ENCODE data around the gene CMTM3. TPM values are rescaled to one million over a fixed set of nuclear protein-coding genes. Genes with fewer than 3 reads are reported as not detected.
"Not testable (repeated sequence)": the region's sequence is repeated elsewhere in the genome, so short reads cannot be mapped to it uniquely, and the experiment has no call there.

The CMTM3 gene
- total RNA-seq, 1 experiment from 2014 or later = 39.2 TPM

DNA sequence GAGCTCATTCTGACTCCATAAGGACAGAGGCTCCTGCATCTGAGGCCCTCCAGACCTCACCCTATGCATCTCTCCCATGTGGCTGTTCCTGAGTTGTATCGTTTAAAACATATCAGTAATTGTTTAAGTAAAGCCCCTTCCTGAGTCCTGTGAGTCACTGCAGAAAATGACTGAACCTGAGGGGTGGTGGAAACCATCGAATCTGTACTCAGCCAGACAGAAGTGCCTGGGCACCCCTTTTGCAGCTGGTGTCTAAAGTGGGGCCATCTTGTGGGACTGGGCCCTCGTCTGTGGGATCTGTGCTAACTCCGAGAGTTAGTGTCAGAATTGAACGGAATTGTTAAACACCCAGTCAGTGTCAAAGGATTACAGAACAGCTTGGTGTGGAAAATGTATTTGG lies 25.4 kb downstream of the CMTM3 start:
- Histone ChIP-seq H2BK5ac (ENCODE audit: insufficient read length, low read length) (no peak overlapping the region), H3K4ac (ENCODE audit: low read depth, low read length) (no peak overlapping the region), H3K14ac (ENCODE audit: insufficient read depth, low read length) (no peak overlapping the region), H3K9me3 (ENCODE audit: control insufficient read depth, low read depth, low read length) (no peaks in the 10 kb centered on the region), H4K91ac (ENCODE audit: insufficient read length, low read depth, low read length) (no peak overlapping the region), H3K27me3 (ENCODE audit: insufficient read depth, low read length) (no peaks in the 10 kb centered on the region), H3K23ac (ENCODE audit: insufficient read length, low read depth, low read length) (no peak overlapping the region), H2BK12ac (ENCODE audit: insufficient read length, low read depth, low read length) (no peak overlapping the region), H4K5ac (ENCODE audit: insufficient read length, low read depth, low read length) (no peak overlapping the region), H3K79me1 (ENCODE audit: insufficient read depth, low read depth, low read length, poor library complexity, severe bottlenecking) (no peaks in the 10 kb centered on the region), H3K4me1 (ENCODE audit: insufficient read depth, low read length) (no peaks in the 10 kb centered on the region), H3K9ac (ENCODE audit: extremely low read depth, insufficient read length, low read length) (no peak overlapping the region), H2BK20ac (ENCODE audit: low read depth, low read length, poor library complexity, severe bottlenecking) (no peak overlapping the region), H3K18ac (ENCODE audit: insufficient read length, low read depth, low read length) (no peak overlapping the region), H2BK120ac (ENCODE audit: low read depth, low read length, poor library complexity, severe bottlenecking) (no peak overlapping the region), H2AFZ (ENCODE audit: low read length) (no peak overlapping the region), H4K8ac (replicated peaks; ENCODE audit: insufficient read length, low read depth, low read length) (no peak overlapping the region), H3K27ac (ENCODE audit: insufficient read length, low read depth, low read length) (no peak overlapping the region), H3K4me2 (ENCODE audit: insufficient read depth, insufficient read length, low read length) (no peak overlapping the region), H3T11ph (ENCODE audit: low read length) (no peak overlapping the region), H3K79me2 (ENCODE audit: insufficient read depth, low read length) (no peaks in the 10 kb centered on the region), H4K20me1 (ENCODE audit: control insufficient read depth, insufficient read depth, insufficient read length) (no peaks in the 10 kb centered on the region), H3K23me2 (ENCODE audit: insufficient read length, low read depth, low read length, poor library complexity, severe bottlenecking) (no peaks in the 10 kb centered on the region), H2BK15ac (ENCODE audit: low read depth, low read length) (no peak overlapping the region), H3K56ac (ENCODE audit: insufficient read length, low read depth, low read length) (no peak overlapping the region), H2AK5ac (ENCODE audit: insufficient read length, low read length) (no peak overlapping the region)
- H3K4me1 Mint-ChIP-seq = peaks cover 3 to 9% of the 10 kb centered on the region in 2 experiments; a peak in 3 of 4 replicates
- H3K27ac Mint-ChIP-seq = no peak overlapping the region
- peaks cover 23 to 48% (median 47%) of the 10 kb centered on the region in 3 experiments for H3K36me3 Mint-ChIP-seq (ENCODE audit: insufficient read depth in 1 of 3, low read depth in 3 of 3)
- H3K4me3 Mint-ChIP-seq = no peak overlapping the region
- WGBS (ENCODE audit: extremely low coverage, insufficient read length, low lambda C conversion rate) = no CpG with 5 or more reads among the region's 5 CpGs
- H3K27me3 Mint-ChIP-seq (ENCODE audit: low read depth) = no peaks in the 10 kb centered on the region
- H3K9me3 Mint-ChIP-seq = no peaks in the 10 kb centered on the region
- no peak for DNase-seq
- TF ChIP-seq, protein P1, sequence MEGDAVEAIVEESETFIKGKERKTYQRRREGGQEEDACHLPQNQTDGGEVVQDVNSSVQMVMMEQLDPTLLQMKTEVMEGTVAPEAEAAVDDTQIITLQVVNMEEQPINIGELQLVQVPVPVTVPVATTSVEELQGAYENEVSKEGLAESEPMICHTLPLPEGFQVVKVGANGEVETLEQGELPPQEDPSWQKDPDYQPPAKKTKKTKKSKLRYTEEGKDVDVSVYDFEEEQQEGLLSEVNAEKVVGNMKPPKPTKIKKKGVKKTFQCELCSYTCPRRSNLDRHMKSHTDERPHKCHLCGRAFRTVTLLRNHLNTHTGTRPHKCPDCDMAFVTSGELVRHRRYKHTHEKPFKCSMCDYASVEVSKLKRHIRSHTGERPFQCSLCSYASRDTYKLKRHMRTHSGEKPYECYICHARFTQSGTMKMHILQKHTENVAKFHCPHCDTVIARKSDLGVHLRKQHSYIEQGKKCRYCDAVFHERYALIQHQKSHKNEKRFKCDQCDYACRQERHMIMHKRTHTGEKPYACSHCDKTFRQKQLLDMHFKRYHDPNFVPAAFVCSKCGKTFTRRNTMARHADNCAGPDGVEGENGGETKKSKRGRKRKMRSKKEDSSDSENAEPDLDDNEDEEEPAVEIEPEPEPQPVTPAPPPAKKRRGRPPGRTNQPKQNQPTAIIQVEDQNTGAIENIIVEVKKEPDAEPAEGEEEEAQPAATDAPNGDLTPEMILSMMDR (conservative IDR thresholded peaks at IDR 0.05) = no peak

DNA sequence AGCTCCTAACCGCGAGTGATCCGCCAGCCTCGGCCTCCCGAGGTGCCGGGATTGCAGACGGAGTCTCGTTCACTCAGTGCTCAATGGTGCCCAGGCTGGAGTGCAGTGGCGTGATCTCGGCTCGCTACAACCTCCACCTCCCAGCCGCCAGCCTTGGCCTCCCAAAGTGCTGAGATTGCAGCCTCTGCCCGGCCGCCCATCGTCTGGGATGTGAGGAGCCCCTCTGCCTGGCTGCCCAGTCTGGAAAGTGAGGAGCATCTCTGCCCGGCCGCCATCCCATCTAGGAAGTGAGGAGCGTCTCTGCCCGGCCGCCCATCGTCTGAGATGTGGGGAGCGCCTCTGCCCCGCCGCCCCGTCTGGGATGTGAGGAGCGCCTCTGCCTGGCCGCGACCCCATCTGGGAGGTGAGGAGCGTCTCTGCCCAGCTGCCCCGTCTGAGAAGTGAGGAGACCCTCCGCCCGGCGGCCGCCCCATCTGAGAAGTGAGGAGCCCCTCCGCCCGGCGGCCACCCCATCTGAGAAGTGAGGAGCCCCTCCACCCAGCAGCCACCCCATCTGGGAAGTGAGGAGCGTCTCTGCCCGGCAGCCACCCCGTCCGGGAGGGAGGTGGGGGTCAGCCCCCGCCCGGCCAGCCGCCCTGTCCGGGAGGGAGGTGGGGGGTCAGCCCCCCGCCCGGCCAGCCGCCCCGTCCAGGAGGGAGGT lies 26.2 kb downstream of the CMTM3 start:
- not testable (repeated sequence) for H3K4me1 ChIP-seq (ENCODE audit: insufficient read depth, low read length); H2AFZ ChIP-seq (ENCODE audit: low read length); H2AK5ac ChIP-seq (ENCODE audit: insufficient read length, low read length); H2BK20ac ChIP-seq (ENCODE audit: low read depth, low read length, poor library complexity, severe bottlenecking); H3K4me2 ChIP-seq (ENCODE audit: insufficient read depth, insufficient read length, low read length); H3K9me3 Mint-ChIP-seq; H3K4ac ChIP-seq (ENCODE audit: low read depth, low read length); DNase-seq; H4K91ac ChIP-seq (ENCODE audit: insufficient read length, low read depth, low read length); H4K5ac ChIP-seq (ENCODE audit: insufficient read length, low read depth, low read length); H3K56ac ChIP-seq (ENCODE audit: insufficient read length, low read depth, low read length); H3K27ac Mint-ChIP-seq; H2BK12ac ChIP-seq (ENCODE audit: insufficient read length, low read depth, low read length); H3K23me2 ChIP-seq (ENCODE audit: insufficient read length, low read depth, low read length, poor library complexity, severe bottlenecking); H3K79me1 ChIP-seq (ENCODE audit: insufficient read depth, low read depth, low read length, poor library complexity, severe bottlenecking); H3K23ac ChIP-seq (ENCODE audit: insufficient read length, low read depth, low read length); H4K20me1 ChIP-seq (ENCODE audit: control insufficient read depth, insufficient read depth, insufficient read length); H2BK5ac ChIP-seq (ENCODE audit: insufficient read length, low read length); H3T11ph ChIP-seq (ENCODE audit: low read length); H3K4me3 Mint-ChIP-seq; H3K27me3 ChIP-seq (ENCODE audit: insufficient read depth, low read length); H3K18ac ChIP-seq (ENCODE audit: insufficient read length, low read depth, low read length); H3K79me2 ChIP-seq (ENCODE audit: insufficient read depth, low read length); H3K27me3 Mint-ChIP-seq (ENCODE audit: low read depth); H3K27ac ChIP-seq (ENCODE audit: insufficient read length, low read depth, low read length); H2BK120ac ChIP-seq (ENCODE audit: low read depth, low read length, poor library complexity, severe bottlenecking); H3K4me1 Mint-ChIP-seq; H3K9ac ChIP-seq (ENCODE audit: extremely low read depth, insufficient read length, low read length); H4K8ac ChIP-seq (replicated peaks; ENCODE audit: insufficient read length, low read depth, low read length); H3K9me3 ChIP-seq (ENCODE audit: control insufficient read depth, low read depth, low read length); H3K14ac ChIP-seq (ENCODE audit: insufficient read depth, low read length); H2BK15ac ChIP-seq (ENCODE audit: low read depth, low read length)
- WGBS (ENCODE audit: extremely low coverage, insufficient read length, low lambda C conversion rate) = no CpG with 5 or more reads among the region's 49 CpGs
- peaks cover 23 to 53% (median 50%) of the 10 kb centered on the region in 3 experiments for H3K36me3 Mint-ChIP-seq (ENCODE audit: insufficient read depth in 1 of 3, low read depth in 3 of 3)
